SW 1271 (cell line): ENCODE results near the gene TEPSIN.
"Not testable (repeated sequence)": the region's sequence is repeated elsewhere in the genome, so short reads cannot be mapped to it uniquely, and the experiment has no call there.

Experiments
- DNase-seq, 2 experiments: peaks; one replicate each; lab custom pipeline; 2025; lab: John Stamatoyannopoulos, UW

Gene TEPSIN

GRCh38 chr17:81236784-81237183 lies 2.1 kb downstream of the TEPSIN start:
- DNase-seq = no peak

GRCh38 chr17:81235822-81236740 lies 2.8 kb downstream of the TEPSIN start:
- DNase-seq = no peak

- DNase-seq = no peak
Measured at GRCh38 chr17:81234940-81235821, 3.7 kb downstream of the TEPSIN start.

DNA sequence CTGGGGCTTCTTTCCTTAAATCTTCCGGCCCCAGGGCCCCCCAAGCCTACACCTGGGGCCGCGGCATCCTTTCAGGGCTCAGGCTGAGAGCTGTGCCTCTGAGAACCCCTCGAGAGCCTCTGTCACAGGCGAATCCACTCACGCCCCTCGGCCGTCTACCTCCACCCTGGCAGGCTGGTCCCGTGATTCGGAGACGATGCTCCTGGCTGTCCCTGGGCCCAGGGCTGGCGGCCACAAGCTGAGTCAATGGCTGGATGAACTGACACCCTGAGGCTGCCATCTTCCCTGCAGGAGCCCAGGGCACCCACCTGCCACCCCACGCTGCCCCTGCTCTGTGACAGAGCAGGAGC lies 4.4 kb downstream of the TEPSIN start:
- no peak for DNase-seq

DNA sequence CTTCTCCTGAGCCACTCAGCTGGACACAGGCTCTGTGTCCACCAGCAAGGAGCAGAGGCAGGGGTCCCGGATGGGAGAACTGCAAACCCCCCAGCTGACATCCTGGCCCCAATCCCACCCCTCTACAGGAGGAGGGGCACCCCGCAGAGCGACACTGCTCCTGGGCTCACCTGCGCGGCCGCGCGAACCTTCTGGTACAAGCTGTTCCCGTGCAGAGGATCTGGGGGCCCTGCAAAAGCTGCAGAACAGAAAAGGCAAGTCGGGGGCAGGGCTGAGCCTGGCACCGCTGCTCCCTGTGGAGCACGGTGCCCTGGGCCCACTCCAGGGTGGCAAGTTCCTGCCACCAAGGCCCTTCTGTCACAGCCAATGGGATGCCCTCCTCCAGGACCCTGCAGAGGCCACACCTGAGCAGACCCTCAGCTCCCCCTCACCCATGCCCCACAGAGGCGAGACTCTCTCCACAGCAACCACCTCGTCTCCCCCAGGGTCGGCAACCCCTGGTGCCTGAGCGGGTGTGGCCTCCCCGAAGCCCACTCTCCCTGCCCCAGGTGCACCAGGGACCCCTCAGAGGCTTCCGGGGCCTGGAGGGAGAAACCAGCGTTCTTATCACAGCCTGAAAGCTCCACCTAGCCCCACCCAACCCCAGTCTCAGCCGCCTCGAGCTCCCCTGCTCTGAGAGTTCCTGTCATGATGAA lies 4.9 kb downstream of the TEPSIN start:
- DNase-seq = no peak

GRCh38 chr17:81233316-81233715 lies 5.5 kb downstream of the TEPSIN start:
- DNase-seq = no peak

- DNase-seq = no peak
Measured at GRCh38 chr17:81232616-81233241, 6.1 kb downstream of the TEPSIN start.

DNA sequence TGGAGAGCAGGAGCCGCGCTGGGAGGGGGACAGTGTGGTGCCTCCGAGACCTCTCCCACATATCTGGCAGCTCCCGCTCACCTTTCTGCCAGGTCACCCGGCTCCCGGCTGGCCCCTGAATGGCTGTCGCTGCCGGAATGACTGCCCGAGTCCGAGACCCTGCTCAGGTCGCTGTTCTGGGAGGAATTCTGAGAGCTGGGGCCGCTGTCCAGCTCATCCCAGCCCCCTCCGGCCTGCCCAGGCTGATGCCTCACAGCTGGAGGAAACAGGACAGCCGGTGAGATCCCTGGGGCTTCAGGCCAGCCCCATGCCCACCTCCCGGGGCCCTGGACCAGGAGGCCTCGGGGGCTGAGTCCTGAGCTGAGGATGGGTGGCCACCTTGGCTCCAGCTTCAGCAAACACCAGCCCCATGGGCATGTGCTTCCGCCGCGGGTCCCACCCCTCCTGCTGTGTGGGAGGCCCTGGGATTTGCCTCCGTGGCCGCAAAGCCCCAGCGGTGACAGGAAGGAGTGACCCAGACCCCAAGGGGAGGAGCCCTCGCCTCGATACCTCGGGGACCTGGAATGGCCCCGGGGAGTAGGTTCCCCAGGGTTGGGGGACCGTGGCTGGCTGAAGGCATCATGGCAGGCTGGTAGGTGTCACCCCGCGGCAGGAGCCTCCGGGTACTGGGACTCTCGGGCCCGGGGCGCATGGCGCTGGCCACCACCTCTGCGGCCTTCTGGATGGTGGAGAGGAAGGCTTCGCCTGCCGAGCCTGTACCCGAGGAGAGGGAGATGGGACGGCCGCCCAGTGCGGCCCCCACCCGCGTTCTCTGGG lies 6.9 kb downstream of the TEPSIN start:
- no peak for DNase-seq

DNA sequence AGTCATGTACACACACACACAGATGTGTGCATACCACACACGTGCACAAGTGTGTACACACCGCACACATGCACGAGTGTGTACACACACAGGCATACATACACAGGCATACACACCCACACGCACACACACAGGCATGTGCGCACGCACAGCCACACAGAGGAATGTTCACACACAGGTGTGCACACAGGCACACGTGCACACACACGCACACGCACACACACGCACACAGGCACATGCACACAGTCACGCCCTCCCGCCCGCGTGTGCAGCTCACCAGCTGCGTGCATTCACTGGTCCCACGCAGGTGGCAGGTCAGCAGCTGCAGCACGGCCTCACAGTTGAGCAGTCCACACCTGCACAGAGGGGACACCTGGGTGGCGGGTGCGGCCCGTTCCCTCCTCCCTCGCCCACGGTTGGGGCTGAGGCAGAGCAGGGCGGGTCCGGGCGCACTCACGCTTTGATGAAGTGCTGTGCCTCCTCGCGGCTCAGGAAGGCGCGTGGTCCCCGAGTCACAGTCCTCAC lies 7.7 kb downstream of the TEPSIN start:
- no peak for DNase-seq

GRCh38 chr17:81230043-81230820 lies 8.6 kb downstream of the TEPSIN start:
- no peak for DNase-seq

- no peak for DNase-seq
Measured at GRCh38 chr17:81229666-81229920, 9.3 kb downstream of the TEPSIN start.

DNA sequence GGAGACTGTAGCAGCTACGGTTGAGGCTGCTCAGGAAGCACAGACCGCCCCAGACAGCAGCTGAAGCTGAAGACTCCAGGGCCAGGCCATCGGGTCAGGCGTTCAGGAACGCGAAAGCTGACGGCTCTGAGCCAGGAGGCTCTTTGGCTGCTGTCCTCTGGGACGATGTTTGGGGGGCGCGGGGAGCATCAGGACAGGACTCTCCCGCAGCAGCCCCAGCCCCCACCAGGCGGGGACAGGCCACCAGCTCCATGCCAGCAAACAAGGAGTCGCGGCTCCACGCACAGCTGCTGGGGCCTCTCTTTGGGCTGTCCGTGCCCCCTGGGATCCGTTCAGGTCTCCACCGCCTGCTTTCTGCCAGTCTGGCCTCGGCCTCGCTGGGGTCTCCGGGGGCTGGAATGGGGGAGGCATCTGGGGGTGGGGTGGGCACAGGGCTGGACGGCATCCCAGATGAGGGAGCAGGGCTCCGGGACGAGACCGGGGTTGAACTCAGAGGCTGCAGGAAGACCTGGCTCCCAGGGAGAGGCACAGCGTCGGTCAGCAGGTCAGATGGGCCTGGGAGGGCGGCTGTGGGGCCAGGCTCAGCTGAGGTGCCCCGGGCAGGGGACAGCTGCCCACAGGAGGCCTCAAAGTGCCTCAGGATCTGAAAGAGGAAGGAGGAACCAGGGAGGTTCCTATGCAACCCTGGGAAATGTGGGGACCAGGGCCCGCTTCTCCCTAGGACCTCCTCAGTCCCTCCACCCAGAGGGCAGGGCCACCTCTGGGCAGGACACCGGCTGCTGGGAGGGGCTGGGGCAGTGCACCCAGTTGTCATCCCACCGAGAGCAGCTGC lies 9.8 kb downstream of the TEPSIN start:
- no peak for DNase-seq

DNA sequence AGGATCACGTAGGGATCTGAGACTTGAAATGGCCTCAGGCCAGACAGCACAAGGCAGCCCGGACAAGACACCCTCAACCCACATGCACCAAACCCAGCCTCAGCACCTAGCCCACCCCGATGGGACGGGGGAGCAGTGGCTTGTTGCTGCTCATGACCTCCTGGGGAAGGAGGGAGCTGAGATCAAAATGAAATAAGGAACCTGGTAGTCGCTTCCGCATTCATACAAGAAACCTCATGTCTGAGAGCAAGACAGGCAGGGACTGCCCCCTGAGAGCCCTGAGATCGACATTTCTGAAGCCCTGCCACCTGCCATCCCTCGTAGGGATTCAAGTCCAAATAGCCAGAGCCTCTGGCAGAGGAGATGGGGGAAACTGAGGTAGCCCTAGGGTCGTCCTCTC lies 10.4 kb downstream of the TEPSIN start:
- DNase-seq = no peak

- not testable (repeated sequence) for DNase-seq
Measured at GRCh38 chr17:81227630-81228029, 11.2 kb downstream of the TEPSIN start.

DNA sequence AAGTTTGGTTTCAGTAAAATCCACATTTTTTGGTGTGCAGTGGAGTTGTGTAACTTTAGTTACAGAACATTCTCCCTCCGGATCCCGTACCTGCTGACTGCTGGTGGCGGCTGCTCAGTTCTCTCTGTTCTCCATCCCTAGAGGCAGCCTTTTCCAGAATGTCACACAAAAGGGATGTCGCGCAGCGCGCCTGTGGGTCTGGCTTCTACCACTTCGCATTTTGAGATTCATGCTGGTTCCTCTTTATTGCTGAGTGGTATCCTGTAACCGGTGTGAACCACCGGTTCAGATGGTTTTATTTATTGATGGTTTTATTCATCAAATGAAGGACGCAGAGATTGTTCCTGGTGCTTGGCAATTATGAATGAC lies 15.1 kb downstream of the TEPSIN start:
- no peak for DNase-seq

GRCh38 chr17:81222906-81223761 lies 15.7 kb downstream of the TEPSIN start, which contains the start of gene CEP131:
Gene CEP131, minus strand, starts transcription at chr17:81222965. Its CDS starts 2,909 bp downstream, at chr17:81220056.
- DNase-seq = peak; percentile 91 to 95

DNA sequence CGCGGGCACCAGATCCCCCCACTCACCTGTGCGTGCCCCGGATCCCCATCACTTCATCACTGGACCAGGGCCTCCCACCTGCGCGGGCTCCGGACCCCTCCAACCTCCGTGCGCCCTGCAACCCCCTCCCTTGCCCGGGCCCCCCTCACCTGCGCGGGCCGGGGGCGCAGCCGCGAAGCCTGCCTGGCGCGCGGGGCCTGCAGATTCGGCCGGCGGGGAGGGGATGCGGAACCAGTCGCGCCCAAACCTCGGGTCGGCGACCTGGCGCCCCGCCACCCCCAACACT lies 16.3 kb downstream of the TEPSIN start:
- no peak for DNase-seq

DNA sequence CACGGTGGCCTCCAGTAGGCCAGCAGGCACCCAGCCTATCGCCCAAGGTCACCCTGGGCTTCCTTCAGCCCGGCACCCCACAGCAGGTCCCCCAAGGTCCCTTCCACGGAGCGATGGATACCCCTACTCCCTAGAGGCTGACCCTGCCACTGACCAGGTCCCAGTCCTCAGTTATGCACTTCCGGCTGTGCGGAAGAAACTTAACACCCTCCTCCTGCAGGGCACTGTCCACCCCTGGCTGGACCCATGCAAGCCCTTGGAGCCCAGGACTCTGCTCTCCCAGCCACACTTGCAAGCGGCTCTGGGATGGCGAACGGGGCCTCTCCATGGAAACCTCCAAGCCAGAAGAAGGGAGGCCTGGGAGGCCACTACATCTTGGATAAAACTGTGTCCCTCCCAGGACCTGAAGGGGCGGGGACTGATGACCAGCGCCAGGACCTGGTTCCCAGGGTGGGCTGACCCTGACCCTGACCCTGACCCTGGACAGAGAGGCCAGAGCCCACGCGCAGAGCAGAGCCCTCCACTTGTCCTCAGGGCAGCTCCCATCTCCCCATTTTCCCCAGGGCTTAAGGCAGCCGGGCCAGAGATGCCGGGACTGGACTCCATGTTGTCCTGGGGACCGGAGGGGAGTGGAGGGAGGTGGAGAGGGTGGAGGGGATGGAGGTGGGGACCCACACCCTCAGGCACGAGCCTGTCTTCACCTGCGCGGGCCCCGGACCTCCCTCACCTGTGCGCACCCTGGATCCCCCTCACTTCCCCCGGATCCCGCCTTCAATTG lies 16.8 kb downstream of the TEPSIN start:
- DNase-seq = no peak
